IMR-90 (cell line): ENCODE results near the gene GSPT2. TPM values are rescaled to one million over a fixed set of nuclear protein-coding genes. Genes with fewer than 3 reads are reported as not detected.

Experiments used
- ATAC-seq: fragments of 200-7000 bp; cut with Tn5 transposase; 2 replicates; pipeline ENCODE4 v1.9.1; 2020; ENCODE audit warnings: low read depth, mild to moderate bottlenecking, moderate library complexity
- BruUV-seq: library from RNA; stranded (reverse); fragments of 400-500 nt; replicated peaks from 2 replicates; lab custom pipeline; 2021; lab: Mats Ljungman, UMichigan
- CTCF ChIA-PET: fragments of 300-600 bp; formaldehyde crosslinking; extraction: SDS; loops from one replicate; lab custom pipeline; 2021; ENCODE audit warnings: antibody characterized with exemption; lab: Yijun Ruan, JAX
- POLR2A ChIA-PET: fragments of 300-600 bp; sonication (Branson Sonifier 250); formaldehyde crosslinking; loops from one replicate; lab custom pipeline; 2022; ENCODE audit warnings: antibody characterized with exemption; ENCODE audit not compliant: unreplicated experiment; lab: Charles Lee
- DNase-seq: peaks from one replicate; pipeline ENCODE4 v3.0.0; 2013
- H2AFZ ChIP-seq: replicated peaks from 2 replicates; pipeline ENCODE3; 2013; ENCODE audit warnings: low read length, mild to moderate bottlenecking; ENCODE audit not compliant: poor library complexity
- H2AK5ac ChIP-seq: 2 replicates; pipeline ENCODE4 v1.6.1; 2013; ENCODE audit warnings: low read depth, low read length, inconsistent platforms
- H2AK9ac ChIP-seq: replicated peaks from 2 replicates; pipeline ENCODE3; 2013; ENCODE audit warnings: mild to moderate bottlenecking, low read depth, low read length, moderate library complexity; ENCODE audit not compliant: poor library complexity
- H2BK120ac ChIP-seq: 2 replicates; pipeline ENCODE4 v1.6.1; 2013; ENCODE audit warnings: low read depth, low read length, inconsistent platforms
- H2BK15ac ChIP-seq: 3 replicates; pipeline ENCODE4 v1.6.1; 2013; ENCODE audit warnings: low read depth, low read length, inconsistent platforms
- H2BK20ac ChIP-seq: 2 replicates; pipeline ENCODE4 v1.6.1; 2013; ENCODE audit warnings: low read depth, mild to moderate bottlenecking, inconsistent platforms, low read length, moderate library complexity
- H2BK5ac ChIP-seq: 2 replicates; pipeline ENCODE4 v1.6.1; 2013; ENCODE audit warnings: mild to moderate bottlenecking, low read depth, low read length, inconsistent platforms; ENCODE audit not compliant: poor library complexity, severe bottlenecking
- H3K14ac ChIP-seq: replicated peaks from 2 replicates; pipeline ENCODE4 v1.6.1; 2013; ENCODE audit warnings: low read depth, low read length, inconsistent platforms
- H3K18ac ChIP-seq: 2 replicates; pipeline ENCODE4 v1.6.1; 2013; ENCODE audit warnings: low read depth, low read length, control low read depth
- H3K23ac ChIP-seq: 2 replicates; pipeline ENCODE4 v1.6.1; 2013; ENCODE audit warnings: low read depth, low read length, inconsistent platforms
- H3K27ac ChIP-seq: 2 replicates; pipeline ENCODE4 v1.5.1; 2013; ENCODE audit warnings: mild to moderate bottlenecking, control low read depth, low read length; ENCODE audit not compliant: insufficient read depth
- H3K27me3 ChIP-seq: 2 replicates; pipeline ENCODE4 v1.6.1; 2013; ENCODE audit warnings: low read length; ENCODE audit not compliant: control insufficient read depth, insufficient read depth
- H3K36me3 ChIP-seq: 2 replicates; pipeline ENCODE4 v1.6.1; 2013; ENCODE audit warnings: low read length, mixed read lengths; ENCODE audit not compliant: control insufficient read depth, insufficient read depth
- H3K4ac ChIP-seq: 2 replicates; pipeline ENCODE4 v1.6.1; 2013; ENCODE audit warnings: low read depth, low read length, inconsistent platforms
- H3K4me1 ChIP-seq: 2 replicates; pipeline ENCODE4 v1.6.1; 2013; ENCODE audit warnings: low read length, mixed read lengths; ENCODE audit not compliant: control insufficient read depth, insufficient read depth
- H3K4me2 ChIP-seq: 2 replicates; pipeline ENCODE4 v1.6.1; 2013; ENCODE audit warnings: low read depth, mild to moderate bottlenecking, control low read depth, low read length, moderate library complexity
- H3K4me3 ChIP-seq: 2 replicates; pipeline ENCODE4 v1.5.1; 2013; ENCODE audit warnings: low read depth, mild to moderate bottlenecking, control low read depth, low read length, moderate library complexity; ENCODE audit not compliant: insufficient read depth
- H3K56ac ChIP-seq: 2 replicates; pipeline ENCODE4 v1.6.1; 2013; ENCODE audit warnings: low read length, inconsistent platforms; ENCODE audit not compliant: insufficient read depth; ENCODE audit errors: extremely low read depth
- H3K79me1 ChIP-seq, 2 experiments: 2 replicates each; pipeline ENCODE4 v1.6.1; 2013; ENCODE audit warnings: low read length in 2 of 2, inconsistent platforms in 1 of 2, low read depth in 1 of 2
- H3K9ac ChIP-seq: 2 replicates; pipeline ENCODE4 v1.6.1; 2013; ENCODE audit warnings: low read depth, low read length, control low read depth
- H3K9me1 ChIP-seq: 2 replicates; pipeline ENCODE4 v1.6.1; 2013; ENCODE audit warnings: low read length, inconsistent platforms; ENCODE audit not compliant: insufficient read depth
- H3K9me3 ChIP-seq: 2 replicates; pipeline ENCODE4 v1.6.1; 2013; ENCODE audit warnings: low read length; ENCODE audit not compliant: control insufficient read depth, insufficient read depth
- H4K20me1 ChIP-seq: 2 replicates; pipeline ENCODE4 v1.6.1; 2013; ENCODE audit warnings: low read length, inconsistent platforms; ENCODE audit not compliant: insufficient read depth
- H4K5ac ChIP-seq: 2 replicates; pipeline ENCODE4 v1.6.1; 2013; ENCODE audit warnings: mild to moderate bottlenecking, low read depth, low read length, control low read depth
- H4K8ac ChIP-seq, 2 experiments: 2 replicates each; pipeline ENCODE4 v1.6.1; 2013; ENCODE audit warnings: low read depth in 2 of 2, low read length in 2 of 2, control low read depth in 1 of 2, inconsistent platforms in 1 of 2
- H4K91ac ChIP-seq: 2 replicates; pipeline ENCODE4 v1.6.1; 2013; ENCODE audit warnings: low read depth, low read length, inconsistent platforms; ENCODE audit not compliant: insufficient read depth
- POLR2A ChIP-seq: IDR thresholded peaks from 2 replicates; pipeline ENCODE4 v1.6.1; 2012; ENCODE audit warnings: mild to moderate bottlenecking, low read depth, low read length
- WGBS, 2 experiments: methylation state at CpG; one replicate each; pipeline versions ENCODE4 v1.1.5 to v1.1.7; 2013; ENCODE audit warnings: missing lambda C conversion rate in 2 of 2; ENCODE audit not compliant: insufficient read length in 1 of 2; ENCODE audit errors: extremely low coverage in 2 of 2; 5-methylcytosine and 5-hydroxymethylcytosine counted together
- dilution Hi-C: fragments of 300-500 bp; cut with HindIII; formaldehyde crosslinking; loops from one replicate; pipeline ENCODE4 v1.14.3; 2018; ENCODE audit warnings: low sequenced_read_pairs; ENCODE audit not compliant: unreplicated experiment
- in situ Hi-C: fragments of 300-500 bp; cut with MboI; formaldehyde crosslinking; loops from 3 replicates; pipeline ENCODE4 v1.14.3; 2019; ENCODE audit warnings: low sequenced_read_pairs, inconsistent platforms, mixed read lengths
- intact Hi-C: fragments of 100-400 bp; cut with micrococcal nuclease; formaldehyde crosslinking; loops from 2 replicates; pipeline ENCODE4 v1.10.0; 2022
- polyA plus RNA-seq, 3 experiments: library from polyadenylated mRNA; depleted of rRNA; stranded (reverse); fragments of >200 nt; gene quantifications; 2 replicates each; pipeline ENCODE4 v1.2.3, GENCODE V29; 2012; ENCODE audit warnings: low replicate concordance in 1 of 3
- total RNA-seq: library from RNA; depleted of rRNA; stranded (reverse); fragments of >200 nt; gene quantifications from 2 replicates; pipeline ENCODE4 v1.2.3, GENCODE V29; 2012

Gene GSPT2
- total and polyA plus RNA-seq, 2 of the 4 experiments (the other 2 are of a cell fraction): 5.4 to 5.9 TPM

GRCh38 chrX:51766546-51766945 is 23.3 kb downstream of the GSPT2 start:
- no peak overlapping the region for H2AK9ac ChIP-seq
- no peak overlapping the region for H4K91ac ChIP-seq
- no peaks in the 10 kb centered on the region for H3K79me1 ChIP-seq
- H3K4ac ChIP-seq: no peak overlapping the region
- dilution Hi-C loops (no loop called here), intact Hi-C loops (no loop called here), in situ Hi-C loops (no loop called here)
- no peak for TF ChIP-seq POLR2A
- H3K4me3 ChIP-seq: no peak overlapping the region
- no peaks in the 10 kb centered on the region for H3K9me1 ChIP-seq
- no peak overlapping the region for H4K5ac ChIP-seq
- H2BK20ac ChIP-seq: no peak overlapping the region
- CTCF ChIA-PET: no interaction called here
- BruUV-seq: no TSS peak
- no peak for ATAC-seq
- no CpG with 5 or more reads among the region's 5 CpGs for WGBS, 2 experiments
- no peak overlapping the region for H3K56ac ChIP-seq
- H3K4me1 ChIP-seq: no peaks in the 10 kb centered on the region
- no peak overlapping the region for H3K23ac ChIP-seq
- H3K18ac ChIP-seq: no peak overlapping the region
- no peak overlapping the region for H2AK5ac ChIP-seq
- no peak overlapping the region for H2BK5ac ChIP-seq
- H3K27ac ChIP-seq: no peak overlapping the region
- H2AFZ ChIP-seq: no peak overlapping the region
- no peaks in the 10 kb centered on the region for H3K36me3 ChIP-seq
- peaks cover 4% of the 10 kb centered on the region for H3K27me3 ChIP-seq
- no peak overlapping the region for H2BK15ac ChIP-seq
- no peak for DNase-seq
- no peak overlapping the region for H3K4me2 ChIP-seq
- no peak overlapping the region for H3K9ac ChIP-seq
- no peaks in the 10 kb centered on the region for H4K20me1 ChIP-seq
- no peaks in the 10 kb centered on the region; the same call in 1 of the 2 replicates for H3K9me3 ChIP-seq
- H3K14ac ChIP-seq: no peak overlapping the region
- H4K8ac ChIP-seq: no peak overlapping the region
- no peak overlapping the region for H2BK120ac ChIP-seq
- POLR2A ChIA-PET: no interaction called here
